Measurements from ENCODE around the gene HELZ. TPM values are rescaled to one million over a fixed set of nuclear protein-coding genes. Genes with fewer than 3 reads are reported as not detected.
"Not testable (repeated sequence)": the region's sequence is repeated elsewhere in the genome, so short reads cannot be mapped to it uniquely, and the experiment has no call there.

HELZ gene
- polyA plus RNA-seq, 1 donor: 25.7 TPM

GRCh38 chr17:67046398-67046797 is 198.6 kb downstream of the HELZ start:
- no peaks in the 10 kb centered on the region for H3K27me3 ChIP-seq (ENCODE audit: control insufficient read depth, insufficient read depth, low read length)
- no peaks in the 10 kb centered on the region for H3K9me3 ChIP-seq (ENCODE audit: control insufficient read depth, low read depth, low read length)
- no CpG with 5 or more reads among the region's 4 CpGs for WGBS (ENCODE audit: insufficient coverage, low lambda C conversion rate)
- H3K27ac ChIP-seq (ENCODE audit: low read length): no peak overlapping the region
- no peaks in the 10 kb centered on the region for H3K36me3 ChIP-seq (ENCODE audit: control insufficient read depth, insufficient read depth, low read length)
- H3K4me1 ChIP-seq (ENCODE audit: control insufficient read depth, insufficient read depth, low read length): no peaks in the 10 kb centered on the region
- DNase-seq: peak in 1 of 2 donors; percentile 16
- H3K4me3 ChIP-seq (ENCODE audit: low read length): no peak overlapping the region

GRCh38 chr17:67044940-67045339 is 200.1 kb downstream of the HELZ start:
- H3K4me3 ChIP-seq (ENCODE audit: low read length): no peak overlapping the region
- H3K36me3 ChIP-seq (ENCODE audit: control insufficient read depth, insufficient read depth, low read length): no peaks in the 10 kb centered on the region
- H3K27me3 ChIP-seq (ENCODE audit: control insufficient read depth, insufficient read depth, low read length): no peaks in the 10 kb centered on the region
- no peak overlapping the region for H3K27ac ChIP-seq (ENCODE audit: low read length)
- H3K9me3 ChIP-seq (ENCODE audit: control insufficient read depth, low read depth, low read length): no peaks in the 10 kb centered on the region
- no peaks in the 10 kb centered on the region for H3K4me1 ChIP-seq (ENCODE audit: control insufficient read depth, insufficient read depth, low read length)
- no CpG with 5 or more reads among the region's 5 CpGs for WGBS (ENCODE audit: insufficient coverage, low lambda C conversion rate)
- no peak for DNase-seq

GRCh38 chr17:67044016-67044772 is 200.8 kb downstream of the HELZ start, which contains the start of gene CACNG1:
CACNG1 (plus strand) TSS chr17:67044554; CDS start chr17:67044661, 107 bp downstream.
- Histone ChIP-seq H3K4me3 (ENCODE audit: low read length) (no peak within 1 kb of the TSS), H3K9me3 (ENCODE audit: control insufficient read depth, low read depth, low read length) (no peaks in the 10 kb centered on the region), H3K36me3 (ENCODE audit: control insufficient read depth, insufficient read depth, low read length) (no peaks in the 10 kb centered on the region), H3K27ac (ENCODE audit: low read length) (no peak within 1 kb of the TSS), H3K4me1 (ENCODE audit: control insufficient read depth, insufficient read depth, low read length) (no peaks in the 10 kb centered on the region), H3K27me3 (ENCODE audit: control insufficient read depth, insufficient read depth, low read length) (no peaks in the 10 kb centered on the region)
- DNase-seq: no peak
- WGBS (ENCODE audit: insufficient coverage, low lambda C conversion rate): no CpG with 5 or more reads among the region's 32 CpGs

- Histone ChIP-seq H3K4me3 (ENCODE audit: low read length) (no peak overlapping the region), H3K36me3 (ENCODE audit: control insufficient read depth, insufficient read depth, low read length) (no peaks in the 10 kb centered on the region), H3K4me1 (ENCODE audit: control insufficient read depth, insufficient read depth, low read length) (no peaks in the 10 kb centered on the region), H3K27me3 (ENCODE audit: control insufficient read depth, insufficient read depth, low read length) (no peaks in the 10 kb centered on the region), H3K9me3 (ENCODE audit: control insufficient read depth, low read depth, low read length) (no peaks in the 10 kb centered on the region), H3K27ac (ENCODE audit: low read length) (no peak overlapping the region)
- WGBS (ENCODE audit: insufficient coverage, low lambda C conversion rate): no CpG with 5 or more reads among the region's 12 CpGs
- DNase-seq: no peak
Observed at GRCh38 chr17:67043283-67043682, 201.7 kb downstream of the HELZ start.

DNA sequence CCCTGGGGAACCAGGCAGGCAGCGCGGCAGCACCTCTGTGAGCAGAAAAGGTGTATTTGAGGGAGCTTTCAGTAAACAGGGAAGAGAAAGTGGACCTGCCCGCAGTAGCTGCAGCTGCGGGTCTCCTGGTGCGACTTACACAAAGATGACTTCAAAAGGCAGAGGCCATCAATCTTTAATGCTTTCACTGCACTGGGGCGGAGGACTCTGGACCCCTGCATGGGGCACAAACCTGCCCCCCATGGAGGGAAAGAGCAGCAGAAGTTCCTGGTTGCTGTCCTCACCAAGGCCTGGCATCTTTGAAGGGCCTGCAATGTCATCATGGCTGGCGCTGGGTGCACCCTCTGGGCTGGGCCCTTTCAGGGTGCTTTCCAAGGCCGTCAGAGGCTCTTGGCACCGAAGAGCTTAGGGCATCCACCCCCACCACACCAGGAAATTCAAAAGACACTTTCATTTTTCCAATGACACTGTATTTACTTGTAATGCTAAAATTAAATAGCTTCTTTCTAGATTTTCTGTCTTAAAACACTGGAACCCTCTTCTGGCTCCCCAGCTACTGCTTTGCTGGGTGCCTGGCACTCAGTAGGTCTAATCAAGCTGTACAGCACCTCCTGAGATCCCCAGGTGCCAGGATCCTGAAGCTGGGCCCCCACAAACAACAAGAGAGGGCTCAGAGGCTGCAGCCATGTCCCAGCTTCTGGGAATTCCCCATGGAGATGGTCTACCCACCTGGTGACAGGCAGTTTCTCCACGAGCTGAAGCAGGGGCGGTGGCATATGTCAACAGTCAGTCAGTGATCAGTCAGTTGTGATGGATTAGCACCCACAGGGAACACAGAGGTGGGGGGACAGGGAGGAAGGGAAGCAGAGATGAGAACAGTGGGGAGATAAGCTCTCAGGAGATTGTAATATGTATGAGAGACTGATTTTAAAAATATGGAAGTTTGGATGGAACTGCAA is 202.8 kb downstream of the HELZ start:
- no peaks in the 10 kb centered on the region for H3K27me3 ChIP-seq (ENCODE audit: control insufficient read depth, insufficient read depth, low read length)
- no peaks in the 10 kb centered on the region for H3K9me3 ChIP-seq (ENCODE audit: control insufficient read depth, low read depth, low read length)
- H3K27ac ChIP-seq (ENCODE audit: low read length): no peak overlapping the region
- H3K4me1 ChIP-seq (ENCODE audit: control insufficient read depth, insufficient read depth, low read length): no peaks in the 10 kb centered on the region
- H3K4me3 ChIP-seq (ENCODE audit: low read length): no peak overlapping the region
- H3K36me3 ChIP-seq (ENCODE audit: control insufficient read depth, insufficient read depth, low read length): no peaks in the 10 kb centered on the region
- WGBS (ENCODE audit: insufficient coverage, low lambda C conversion rate): no CpG with 5 or more reads among the region's 11 CpGs
- DNase-seq: peak in 1 of 2 donors; percentile 11

GRCh38 chr17:67041531-67041930 is 203.5 kb downstream of the HELZ start:
- H3K9me3 ChIP-seq (ENCODE audit: control insufficient read depth, low read depth, low read length): no peaks in the 10 kb centered on the region
- H3K27ac ChIP-seq (ENCODE audit: low read length): no peak overlapping the region
- H3K4me3 ChIP-seq (ENCODE audit: low read length): no peak overlapping the region
- no peaks in the 10 kb centered on the region for H3K36me3 ChIP-seq (ENCODE audit: control insufficient read depth, insufficient read depth, low read length)
- DNase-seq: no peak
- no CpG with 5 or more reads among the region's 7 CpGs for WGBS (ENCODE audit: insufficient coverage, low lambda C conversion rate)
- no peaks in the 10 kb centered on the region for H3K27me3 ChIP-seq (ENCODE audit: control insufficient read depth, insufficient read depth, low read length)
- no peaks in the 10 kb centered on the region for H3K4me1 ChIP-seq (ENCODE audit: control insufficient read depth, insufficient read depth, low read length)

- not testable (repeated sequence) for H3K27me3 ChIP-seq (ENCODE audit: control insufficient read depth, insufficient read depth, low read length); H3K9me3 ChIP-seq (ENCODE audit: control insufficient read depth, low read depth, low read length); H3K4me3 ChIP-seq (ENCODE audit: low read length); H3K27ac ChIP-seq (ENCODE audit: low read length); H3K4me1 ChIP-seq (ENCODE audit: control insufficient read depth, insufficient read depth, low read length); DNase-seq; H3K36me3 ChIP-seq (ENCODE audit: control insufficient read depth, insufficient read depth, low read length)
- WGBS (ENCODE audit: insufficient coverage, low lambda C conversion rate): 100% methylated on average over 2 of the region's 5 CpGs
Observed at GRCh38 chr17:67041119-67041518, 203.9 kb downstream of the HELZ start.

DNA sequence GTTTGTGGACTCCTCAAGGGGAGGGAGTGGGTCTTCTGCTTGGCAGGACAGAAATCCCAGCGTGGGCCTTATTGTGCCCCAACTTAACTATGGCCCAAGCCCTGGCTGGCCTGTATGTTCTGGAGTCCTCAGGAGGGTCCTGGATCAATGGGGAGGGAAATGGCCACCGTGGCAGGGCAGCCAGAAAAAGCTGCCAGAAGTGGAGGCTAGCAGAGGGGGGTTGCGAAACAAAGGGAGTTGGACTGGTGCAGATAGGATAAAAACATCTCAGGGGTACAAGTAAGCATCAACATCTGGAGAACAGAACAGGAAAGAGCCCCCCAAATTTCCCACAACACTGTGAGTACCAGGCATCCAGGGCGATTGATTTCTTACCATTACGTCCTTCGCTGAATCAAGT is 204.3 kb downstream of the HELZ start:
- Histone ChIP-seq H3K4me1 (ENCODE audit: control insufficient read depth, insufficient read depth, low read length) (no peaks in the 10 kb centered on the region), H3K4me3 (ENCODE audit: low read length) (no peak overlapping the region), H3K9me3 (ENCODE audit: control insufficient read depth, low read depth, low read length) (no peaks in the 10 kb centered on the region), H3K36me3 (ENCODE audit: control insufficient read depth, insufficient read depth, low read length) (no peaks in the 10 kb centered on the region), H3K27ac (ENCODE audit: low read length) (no peak overlapping the region), H3K27me3 (ENCODE audit: control insufficient read depth, insufficient read depth, low read length) (no peaks in the 10 kb centered on the region)
- DNase-seq: no peak
- WGBS (ENCODE audit: insufficient coverage, low lambda C conversion rate): 100% methylated on average over 3 of the region's 6 CpGs

DNA sequence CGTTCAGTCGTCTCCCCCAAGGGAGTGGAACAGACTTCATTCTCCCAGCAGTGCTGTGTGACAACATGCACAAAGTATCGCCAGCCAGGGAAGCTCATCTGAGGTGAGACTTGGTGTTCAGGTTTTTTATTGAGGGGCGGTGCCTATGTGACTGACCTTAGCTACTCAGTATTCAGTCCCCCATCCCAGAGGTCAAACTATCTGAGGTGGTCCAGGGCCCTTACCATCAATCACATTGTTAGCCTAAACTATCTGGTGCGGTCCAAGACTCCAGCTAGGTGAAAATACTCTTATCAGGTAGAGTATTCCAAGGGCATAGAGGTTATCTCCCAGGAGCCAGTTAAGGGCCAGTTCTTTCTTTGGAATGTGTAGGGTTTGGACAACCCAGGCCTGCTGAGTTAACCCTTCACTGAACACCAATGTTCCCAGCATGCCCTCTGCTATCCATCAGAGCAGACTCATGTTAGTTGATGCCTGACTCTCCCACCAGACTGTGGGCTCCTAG is 206.1 kb downstream of the HELZ start:
- Histone ChIP-seq H3K4me3 (ENCODE audit: low read length) (no peak overlapping the region), H3K9me3 (ENCODE audit: control insufficient read depth, low read depth, low read length) (no peaks in the 10 kb centered on the region), H3K27me3 (ENCODE audit: control insufficient read depth, insufficient read depth, low read length) (no peaks in the 10 kb centered on the region), H3K27ac (ENCODE audit: low read length) (no peak overlapping the region), H3K36me3 (ENCODE audit: control insufficient read depth, insufficient read depth, low read length) (no peaks in the 10 kb centered on the region), H3K4me1 (ENCODE audit: control insufficient read depth, insufficient read depth, low read length) (no peaks in the 10 kb centered on the region)
- DNase-seq: no peak
- no CpG with 5 or more reads among the region's 5 CpGs for WGBS (ENCODE audit: insufficient coverage, low lambda C conversion rate)

Data from large intestine (tissue), 3 donors.